HG02623 (cell line): ENCODE data around the gene TLE5.
"Not testable (repeated sequence)": the region's sequence is repeated elsewhere in the genome, so short reads cannot be mapped to it uniquely, and the experiment has no call there.

Experiments
- ATAC-seq: cut with Tn5 transposase; IDR thresholded peaks from one replicate; pipeline ENCODE4 v1.9.1; 2021; ENCODE audit warnings: moderate library complexity; ENCODE audit not compliant: unreplicated experiment

The TLE5 gene

GRCh38 chr19:3096902-3097326, 34.6 kb upstream of the TLE5 start:
- ATAC-seq: no peak

- ATAC-seq: no peak
Observed at GRCh38 chr19:3096267-3096901, 34.1 kb upstream of the TLE5 start.

GRCh38 chr19:3095441-3096191, 33.3 kb upstream of the TLE5 start:
- no peak for ATAC-seq

- ATAC-seq: no peak
Observed at GRCh38 chr19:3094601-3095440, 32.5 kb upstream of the TLE5 start.

- not testable (repeated sequence) for ATAC-seq
Observed at GRCh38 chr19:3089299-3089855, 27.1 kb upstream of the TLE5 start.

- ATAC-seq: no peak
Observed at GRCh38 chr19:3087769-3088168, 25.5 kb upstream of the TLE5 start.

GRCh38 chr19:3084943-3085342, 22.6 kb upstream of the TLE5 start:
- no peak for ATAC-seq

GRCh38 chr19:3083964-3084363, 21.7 kb upstream of the TLE5 start:
- no peak for ATAC-seq

GRCh38 chr19:3082331-3082730, 20.0 kb upstream of the TLE5 start:
- ATAC-seq: no peak

- no peak for ATAC-seq
Observed at GRCh38 chr19:3080286-3080685, 18.0 kb upstream of the TLE5 start.

- ATAC-seq: no peak
Observed at GRCh38 chr19:3079578-3079977, 17.3 kb upstream of the TLE5 start.

- ATAC-seq: no peak
Observed at GRCh38 chr19:3075605-3076431, 13.5 kb upstream of the TLE5 start.

- ATAC-seq: no peak
Observed at GRCh38 chr19:3073931-3074595, 11.8 kb upstream of the TLE5 start.

GRCh38 chr19:3073159-3073563, 10.9 kb upstream of the TLE5 start:
- ATAC-seq: no peak

- ATAC-seq: no peak
Observed at GRCh38 chr19:3071768-3072167, 9.5 kb upstream of the TLE5 start.

- no peak for ATAC-seq
Observed at GRCh38 chr19:3068071-3068470, 5.8 kb upstream of the TLE5 start.

- ATAC-seq: no peak
Observed at GRCh38 chr19:3067563-3067962, 5.3 kb upstream of the TLE5 start.

- ATAC-seq: no peak
Observed at GRCh38 chr19:3066482-3067049, 4.3 kb upstream of the TLE5 start.

GRCh38 chr19:3065675-3066357, 3.5 kb upstream of the TLE5 start:
- peak; percentile 50 for ATAC-seq
